ENCODE results near the gene PLXNC1.

GRCh38 chr12:94326234-94326633, 177.9 kb downstream of the PLXNC1 start:
- TF ChIP-seq CTCF (IDR thresholded peaks at IDR 0.05; ENCODE audit: insufficient read depth, low read length) (no peak), SPI1 (IDR thresholded peaks at IDR 0.05; ENCODE audit: borderline replicate concordance, low read depth) (no peak)

Data from HL-60 (cell line).